Mucosa of stomach (tissue), 1 donor: ENCODE data around the gene PTPN18.
"Not testable (repeated sequence)": the region's sequence is repeated elsewhere in the genome, so short reads cannot be mapped to it uniquely, and the experiment has no call there.

Experiments used
- H3K27me3 ChIP-seq: one replicate; pipeline ENCODE4 v1.7.0; 2013; ENCODE audit warnings: mild to moderate bottlenecking, low read length; ENCODE audit not compliant: control insufficient read depth, insufficient read depth
- H3K36me3 ChIP-seq: one replicate; pipeline ENCODE4 v1.7.0; 2013; ENCODE audit warnings: low read length; ENCODE audit not compliant: control insufficient read depth, insufficient read depth
- H3K4me1 ChIP-seq: one replicate; pipeline ENCODE4 v1.7.0; 2013; ENCODE audit warnings: mild to moderate bottlenecking, low read length; ENCODE audit not compliant: control insufficient read depth, insufficient read depth
- H3K4me3 ChIP-seq: one replicate; pipeline ENCODE4 v1.7.0; 2013; ENCODE audit warnings: low read length
- H3K9ac ChIP-seq: one replicate; pipeline ENCODE4 v1.7.0; 2013; ENCODE audit warnings: mild to moderate bottlenecking, low read length, moderate library complexity
- H3K9me3 ChIP-seq: one replicate; pipeline ENCODE4 v1.7.0; 2013; ENCODE audit warnings: mild to moderate bottlenecking, low read length, moderate library complexity; ENCODE audit not compliant: control insufficient read depth
- donor health status: Pancreatic carcinoma.

PTPN18 gene

GRCh38 chr2:130391058-130391871 is 35.4 kb downstream of the PTPN18 start:
- Histone ChIP-seq H3K27me3 (no peaks in the 10 kb centered on the region), H3K4me1 (peaks cover 17% of the 10 kb centered on the region), H3K4me3 (peak overlapping the region; percentile 77), H3K9ac (peak overlapping the region; percentile 89), H3K36me3 (no peaks in the 10 kb centered on the region), H3K9me3 (no peaks in the 10 kb centered on the region)

GRCh38 chr2:130391872-130392670 is 36.2 kb downstream of the PTPN18 start:
- Histone ChIP-seq H3K4me1 (peaks cover 17% of the 10 kb centered on the region), H3K9me3 (no peaks in the 10 kb centered on the region), H3K9ac (peak overlapping the region; percentile 89), H3K36me3 (no peaks in the 10 kb centered on the region), H3K27me3 (no peaks in the 10 kb centered on the region), H3K4me3 (peak overlapping the region; percentile 77)

- H3K9me3 ChIP-seq, result no peaks in the 10 kb centered on the region
- peaks cover 14% of the 10 kb centered on the region for H3K4me1 ChIP-seq
- H3K4me3 ChIP-seq, result no peak overlapping the region
- H3K36me3 ChIP-seq, result no peaks in the 10 kb centered on the region
- H3K9ac ChIP-seq, result no peak overlapping the region
- no peaks in the 10 kb centered on the region for H3K27me3 ChIP-seq
Observed at GRCh38 chr2:130393318-130393910, 37.6 kb downstream of the PTPN18 start.

- H3K27me3 ChIP-seq, H3K9me3 ChIP-seq, H3K36me3 ChIP-seq, H3K4me1 ChIP-seq, H3K4me3 ChIP-seq, H3K9ac ChIP-seq: not testable (repeated sequence)
Observed at GRCh38 chr2:130406280-130406679, 50.4 kb downstream of the PTPN18 start.

- H3K9me3 ChIP-seq, H3K9ac ChIP-seq, H3K4me3 ChIP-seq, H3K4me1 ChIP-seq, H3K36me3 ChIP-seq, H3K27me3 ChIP-seq: not testable (repeated sequence)
Observed at GRCh38 chr2:130416693-130417092, 60.8 kb downstream of the PTPN18 start.

GRCh38 chr2:130418845-130419244 is 63.0 kb downstream of the PTPN18 start:
- not testable (repeated sequence) for H3K36me3 ChIP-seq, H3K9me3 ChIP-seq, H3K4me1 ChIP-seq, H3K4me3 ChIP-seq, H3K27me3 ChIP-seq, H3K9ac ChIP-seq
